RWPE2 (cell line): ENCODE measurements around the gene TRNAU1AP.
"Not testable (repeated sequence)": the region's sequence is repeated elsewhere in the genome, so short reads cannot be mapped to it uniquely, and the experiment has no call there.

Source experiments
- ATAC-seq: fragments of 200-7000 bp; cut with Tn5 transposase; 3 replicates; pipeline ENCODE4 v1.9.1; 2021; ENCODE audit warnings: low read depth
- DNase-seq: peaks from one replicate; pipeline ENCODE4 v3.0.0-alpha.2; 2020; ENCODE audit warnings: low spot score
- H3K27ac ChIP-seq: fragments of 450-650 bp; 2 replicates; pipeline ENCODE4 v1.5.1; 2017; ENCODE audit warnings: mild to moderate bottlenecking; ENCODE audit not compliant: poor library complexity, severe bottlenecking
- H3K27me3 ChIP-seq: fragments of 250-450 bp; sonication (Bioruptor Pico); 2 replicates; pipeline ENCODE4 v1.5.1; 2021; ENCODE audit warnings: mild to moderate bottlenecking, moderate library complexity; ENCODE audit not compliant: insufficient read depth, poor library complexity, severe bottlenecking
- H3K36me3 ChIP-seq: fragments of 250-450 bp; sonication (Bioruptor Pico); 2 replicates; pipeline ENCODE4 v1.5.1; 2020; ENCODE audit warnings: low read depth, mild to moderate bottlenecking, moderate library complexity
- H3K4me1 ChIP-seq: fragments of 250-450 bp; sonication (Bioruptor Pico); 2 replicates; pipeline ENCODE4 v1.5.1; 2021; ENCODE audit warnings: mild to moderate bottlenecking, moderate library complexity; ENCODE audit not compliant: insufficient read depth, poor library complexity, severe bottlenecking
- H3K4me3 ChIP-seq: fragments of 250-450 bp; sonication (Bioruptor Pico); 2 replicates; pipeline ENCODE4 v1.5.1; 2021; ENCODE audit warnings: mild to moderate bottlenecking, moderate library complexity; ENCODE audit not compliant: severe bottlenecking
- H3K9me3 ChIP-seq: fragments of 250-450 bp; sonication (Bioruptor Pico); 2 replicates; pipeline ENCODE4 v1.5.1; 2021; ENCODE audit warnings: mild to moderate bottlenecking, moderate library complexity; ENCODE audit not compliant: severe bottlenecking
- CTCF ChIP-seq: fragments of 450-650 bp; IDR thresholded peaks from one replicate; pipeline ENCODE4 v1.5.1; 2017; ENCODE audit warnings: mild to moderate bottlenecking, moderate library complexity; ENCODE audit not compliant: poor library complexity, severe bottlenecking

Gene TRNAU1AP

GRCh38 chr1:28510273-28510969 is 42.5 kb upstream of the TRNAU1AP start:
- ATAC-seq (peak; percentile 24), DNase-seq (no peak)
- peak overlapping the region; percentile 99 for H3K27ac ChIP-seq
- H3K4me3 ChIP-seq = no peak overlapping the region
- peaks cover 79% of the 10 kb centered on the region for H3K36me3 ChIP-seq
- no peaks in the 10 kb centered on the region for H3K9me3 ChIP-seq
- no peak for TF ChIP-seq CTCF
- H3K27me3 ChIP-seq = no peaks in the 10 kb centered on the region
- peaks cover 23% of the 10 kb centered on the region for H3K4me1 ChIP-seq

GRCh38 chr1:28510970-28511440 is 41.9 kb upstream of the TRNAU1AP start:
- H3K36me3 ChIP-seq = peaks cover 78% of the 10 kb centered on the region
- H3K4me3 ChIP-seq = no peak overlapping the region
- H3K27ac ChIP-seq = peak overlapping the region; percentile 99
- H3K4me1 ChIP-seq = peaks cover 23% of the 10 kb centered on the region
- no peaks in the 10 kb centered on the region for H3K9me3 ChIP-seq
- H3K27me3 ChIP-seq = no peaks in the 10 kb centered on the region
- TF ChIP-seq CTCF = no peak
- ATAC-seq (no peak; the same call in 2 of the 3 replicates), DNase-seq (no peak)

DNA sequence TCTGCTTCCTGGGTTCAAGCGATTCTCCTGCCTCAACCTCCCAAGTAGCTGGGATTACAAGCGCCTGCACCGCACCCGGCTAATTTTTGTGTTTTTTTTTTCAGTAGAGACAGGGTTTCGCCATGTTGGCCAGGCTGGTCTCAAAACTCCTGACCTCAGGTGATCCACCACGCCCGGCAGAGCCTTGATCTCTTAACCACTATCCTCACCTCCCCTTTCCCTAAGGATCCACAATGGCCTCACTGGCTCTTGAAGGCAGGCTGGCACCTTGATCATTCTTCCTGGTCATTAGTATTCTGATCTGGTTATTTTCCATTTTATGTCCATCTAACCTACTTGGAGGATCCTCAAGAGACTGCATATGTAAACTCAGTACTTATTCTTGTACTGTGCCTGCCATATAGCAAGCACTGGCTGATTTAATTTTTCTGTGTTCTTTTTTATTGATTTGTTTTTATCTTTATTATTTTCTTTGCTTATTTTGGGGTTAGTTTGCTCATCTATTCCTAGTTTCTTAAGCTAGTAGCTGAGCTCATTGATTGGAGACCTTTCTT is 40.8 kb upstream of the TRNAU1AP start:
- peaks cover 66% of the 10 kb centered on the region for H3K36me3 ChIP-seq
- H3K4me1 ChIP-seq = peaks cover 23% of the 10 kb centered on the region
- ATAC-seq = 0 out of 3 replicates have a peak, but pooled peaks have one; percentile 0

GRCh38 chr1:28514445-28514933 is 38.4 kb upstream of the TRNAU1AP start:
- not testable (repeated sequence) for H3K9me3 ChIP-seq, H3K4me3 ChIP-seq, H3K27me3 ChIP-seq, H3K4me1 ChIP-seq, DNase-seq, ATAC-seq
- H3K36me3 ChIP-seq = peaks cover 43% of the 10 kb centered on the region
- peak overlapping the region; percentile 99 for H3K27ac ChIP-seq

More for the DNA sequence above, 40.8 kb upstream of the TRNAU1AP start:
- H3K4me3 ChIP-seq = no peak overlapping the region
- TF ChIP-seq CTCF = no peak
- peak overlapping the region; percentile 99 for H3K27ac ChIP-seq
- H3K27me3 ChIP-seq = no peaks in the 10 kb centered on the region
- DNase-seq = no peak
- H3K9me3 ChIP-seq = no peaks in the 10 kb centered on the region

- DNase-seq (no peak), ATAC-seq (no peak)
- H3K9me3 ChIP-seq = no peaks in the 10 kb centered on the region
- no peak overlapping the region for H3K4me3 ChIP-seq
- H3K27me3 ChIP-seq = no peaks in the 10 kb centered on the region
- no peaks in the 10 kb centered on the region for H3K4me1 ChIP-seq
- TF ChIP-seq CTCF = no peak
- peak overlapping the region; percentile 99 for H3K27ac ChIP-seq
- H3K36me3 ChIP-seq = peaks cover 22% of the 10 kb centered on the region
Observed at GRCh38 chr1:28516518-28516956, 36.3 kb upstream of the TRNAU1AP start.
